Nucleus accumbens (tissue), 56 donors: ENCODE results near the gene MACO1.
"Not testable (repeated sequence)": the region's sequence is repeated elsewhere in the genome, so short reads cannot be mapped to it uniquely, and the experiment has no call there.

Experiments used
- DNase-seq, 56 donors: peaks; one replicate each; lab custom pipeline; 2025; lab: John Stamatoyannopoulos, UW

Gene MACO1

DNA sequence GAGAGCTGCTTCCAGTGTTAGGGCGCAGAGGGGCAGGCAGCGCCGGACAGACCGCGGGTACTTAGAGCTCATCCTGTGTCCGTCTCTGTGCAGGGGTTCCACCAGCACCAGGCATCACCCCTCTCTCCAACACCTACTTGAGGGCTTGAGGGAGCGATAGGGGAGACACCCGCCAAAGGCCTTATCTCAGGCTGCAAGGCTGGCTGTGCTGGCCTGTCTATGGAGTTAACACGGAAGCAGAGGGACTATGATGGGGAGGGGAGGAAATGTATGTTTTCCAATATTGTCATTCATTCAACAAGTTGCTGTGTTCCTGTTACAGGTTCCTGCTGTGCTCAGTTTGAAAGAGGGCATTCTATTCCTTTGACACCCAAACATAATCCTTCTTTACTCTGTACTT lies 10.0 kb upstream of the MACO1 start, which contains the start of gene RHCE:
Gene RHCE, minus strand, starts transcription at position 111 of the 400 bp plus-strand sequence. Its CDS starts 39 bp downstream, at position 72.
- DNase-seq = not testable (repeated sequence)

DNA sequence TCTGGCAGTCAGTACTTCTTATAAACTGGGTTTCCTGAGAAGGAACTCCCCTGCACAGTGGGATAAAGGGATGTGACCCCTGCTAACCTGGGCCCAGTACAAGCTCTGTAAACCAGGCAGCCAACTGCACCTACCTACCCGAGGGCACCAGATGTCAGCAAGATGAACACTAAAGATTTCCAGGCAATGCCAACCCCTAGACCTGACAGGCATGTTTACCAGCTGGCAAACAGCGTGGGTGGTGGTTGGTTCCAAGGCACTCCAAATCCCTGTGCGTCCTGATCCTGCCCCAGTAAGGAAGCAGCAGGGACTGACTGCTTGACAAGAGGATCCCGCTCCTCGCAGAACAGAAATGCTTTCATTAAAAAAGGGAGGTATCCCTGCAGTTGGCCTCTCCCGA lies 7.5 kb upstream of the MACO1 start:
- DNase-seq = not testable (repeated sequence)

DNA sequence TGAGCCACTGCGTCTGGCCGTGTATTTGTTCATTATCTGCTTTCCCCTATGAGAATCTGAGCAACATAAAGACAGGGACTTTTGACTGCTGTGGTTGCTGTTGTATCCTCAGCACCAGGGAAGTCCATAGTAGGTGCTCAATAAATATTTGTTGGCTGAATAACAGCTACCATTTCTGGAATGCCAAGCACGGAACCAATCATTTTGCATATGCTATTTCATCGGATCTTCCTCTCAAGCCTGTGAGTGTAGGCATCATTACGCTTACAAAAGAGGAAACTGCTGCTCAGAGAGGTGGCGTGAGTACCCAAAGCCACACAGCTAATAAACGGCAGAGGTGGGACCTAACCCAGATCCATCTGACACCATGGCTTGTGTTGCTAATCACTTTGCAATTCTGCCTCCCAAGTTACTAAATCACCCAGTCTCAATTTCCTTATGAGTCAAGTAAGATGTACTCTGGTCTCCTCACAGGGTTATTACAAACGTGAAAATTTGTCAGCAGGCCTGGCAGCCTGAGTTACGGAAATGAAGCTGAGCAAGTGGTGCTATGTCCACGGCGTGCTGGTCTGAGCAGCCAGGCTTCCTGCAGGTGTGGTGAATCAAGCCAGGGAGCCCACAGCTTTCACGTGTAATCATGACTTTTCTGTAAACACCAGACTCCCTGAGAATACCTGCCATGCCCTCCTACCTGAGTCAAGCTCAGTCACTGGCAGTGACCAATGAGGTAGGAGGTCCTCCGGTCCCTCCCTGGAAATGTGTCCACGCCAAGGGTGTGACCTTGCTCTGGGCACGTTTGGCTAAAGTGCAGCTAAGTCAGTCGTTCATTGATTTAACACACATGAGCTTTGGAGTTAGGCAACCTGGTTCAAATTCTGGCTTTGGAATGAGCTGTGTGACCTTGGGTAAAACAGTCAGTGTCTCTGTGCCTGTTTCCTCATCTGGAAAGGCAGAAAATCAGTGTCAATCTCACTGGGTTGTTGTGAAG lies 5.3 kb upstream of the MACO1 start:
- no peak for DNase-seq

DNA sequence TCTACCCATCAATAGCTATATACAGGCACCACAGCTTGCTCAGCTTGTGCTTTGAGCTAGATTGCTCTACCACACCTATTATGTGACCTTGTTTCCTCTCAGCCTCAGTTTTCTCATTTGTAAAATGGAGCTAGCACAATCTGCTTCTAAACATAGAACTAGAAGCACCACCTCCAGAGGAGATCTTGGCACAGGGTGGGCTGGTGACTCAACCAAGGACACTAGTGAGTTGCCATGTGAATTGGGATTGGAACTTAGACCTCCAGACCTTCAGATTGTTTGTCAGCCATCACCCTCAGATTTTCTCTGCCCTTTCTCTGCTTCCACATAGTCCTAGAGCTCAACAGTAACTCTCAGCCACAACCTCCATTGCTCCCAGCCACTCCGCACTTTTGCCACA lies 3.0 kb upstream of the MACO1 start:
- no peak for DNase-seq

DNA sequence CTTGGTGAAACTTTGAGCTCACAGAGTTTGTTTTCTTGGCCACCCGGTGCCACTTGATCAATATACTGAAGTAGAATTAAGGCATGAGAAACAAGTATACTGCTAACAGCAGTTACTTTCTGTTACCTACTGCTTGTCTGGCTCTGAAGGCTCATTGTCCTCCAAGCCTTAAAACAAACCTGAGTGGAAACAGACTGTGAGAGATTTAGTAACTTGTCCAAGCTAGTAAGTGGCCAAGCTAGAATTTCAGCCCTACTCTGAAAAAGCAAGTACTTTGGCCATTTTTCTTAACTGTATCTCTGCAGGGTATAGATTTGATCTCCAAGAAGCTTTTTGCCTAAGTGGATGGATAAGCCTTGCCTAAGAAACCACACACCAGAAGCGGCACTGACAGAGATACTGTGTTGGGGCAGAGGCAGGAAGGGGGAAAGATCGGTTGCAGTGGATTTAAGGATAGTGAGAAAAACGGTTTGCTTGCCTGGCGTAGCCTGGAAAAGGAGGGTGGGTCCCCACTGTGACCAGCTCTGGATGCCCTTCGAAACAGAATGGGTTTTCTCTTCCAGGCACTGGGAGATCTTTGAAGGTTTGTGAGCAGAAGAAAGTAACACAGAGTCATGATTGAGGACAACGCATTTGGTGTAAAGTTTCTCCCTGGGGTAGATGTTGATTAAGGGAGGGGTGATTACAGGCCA lies 2.1 kb upstream of the MACO1 start:
- DNase-seq = no peak

DNA sequence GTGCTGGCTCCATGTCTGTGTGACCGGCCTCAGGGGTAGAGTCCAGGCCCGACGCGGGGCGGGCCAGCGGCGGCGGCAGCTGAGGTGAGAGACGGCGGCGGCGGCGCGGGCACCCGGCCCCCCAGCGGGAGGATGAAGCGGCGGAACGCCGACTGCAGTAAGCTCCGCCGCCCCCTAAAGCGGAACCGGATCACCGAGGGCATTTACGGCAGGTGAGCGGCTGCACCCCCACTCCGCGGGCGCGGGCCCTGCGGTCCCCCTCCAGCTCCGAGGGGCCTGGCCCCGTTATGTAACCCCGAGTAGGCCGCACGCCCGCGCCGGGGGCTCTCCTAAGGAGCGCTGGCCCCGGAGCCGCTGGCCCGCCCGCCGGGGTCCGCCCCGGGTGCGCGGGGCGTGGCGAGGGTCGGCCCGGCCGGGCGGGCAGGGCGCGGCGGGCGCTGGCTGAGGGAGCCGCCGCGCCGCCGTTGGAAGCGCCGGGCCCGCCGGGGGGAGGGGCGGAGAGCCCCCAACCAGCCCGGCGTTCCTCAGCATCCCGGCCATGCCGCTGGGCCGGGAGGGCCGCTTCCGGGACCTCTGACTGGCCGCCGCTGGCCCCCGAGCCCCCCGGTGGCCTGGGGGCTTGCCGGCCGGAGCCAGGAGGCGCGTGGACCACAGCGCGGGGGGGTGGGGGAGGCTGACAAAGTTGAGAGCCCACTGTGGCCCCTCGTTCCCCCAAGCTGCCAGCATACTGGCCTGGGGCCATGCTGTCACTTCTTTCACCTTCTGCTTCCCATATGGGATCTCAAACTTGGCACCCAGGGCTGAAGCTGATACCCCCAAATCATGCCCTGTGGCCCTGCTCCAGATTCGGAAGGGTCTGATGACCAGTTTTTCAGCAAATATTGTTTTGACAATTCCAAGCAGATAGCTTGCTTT lies 527 bp downstream of the MACO1 start:
- peak in 17 of 56 donors; percentile 1 to 76 (median 31) for DNase-seq

DNA sequence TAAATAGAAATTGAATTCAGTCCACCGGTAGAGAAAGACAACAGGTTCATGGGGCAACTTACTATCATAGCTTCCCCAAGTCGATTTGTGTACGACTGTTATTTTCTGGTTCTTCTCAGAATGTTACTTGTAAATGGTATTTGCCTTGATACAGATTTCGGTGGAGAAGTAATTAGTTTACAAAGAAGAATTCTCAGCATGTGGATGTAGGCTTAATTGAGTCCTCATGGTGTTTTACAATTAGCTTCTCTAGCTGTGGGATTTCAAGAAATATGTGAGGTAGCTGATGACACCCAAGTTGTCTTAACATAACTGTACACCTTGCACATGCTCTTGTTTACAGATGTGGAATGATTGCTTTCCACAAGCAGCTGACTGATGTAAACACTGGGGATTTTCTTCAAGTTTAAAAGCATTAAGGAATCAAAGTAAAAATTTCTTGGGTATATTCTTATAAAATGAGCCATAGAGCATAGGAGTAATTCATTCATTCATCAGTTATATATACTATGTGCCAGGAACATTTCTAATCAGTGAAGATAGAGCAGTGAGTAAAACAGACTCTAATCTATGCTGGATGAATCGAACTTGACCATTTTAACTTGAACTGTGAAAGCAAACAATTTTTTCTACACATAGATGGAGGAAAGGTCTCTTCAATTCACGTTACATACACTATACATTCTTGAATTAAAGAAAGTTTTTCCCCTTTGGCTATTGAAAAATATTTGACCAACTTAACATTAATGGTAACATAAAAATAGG lies 1.4 kb downstream of the MACO1 start:
- no peak for DNase-seq

DNA sequence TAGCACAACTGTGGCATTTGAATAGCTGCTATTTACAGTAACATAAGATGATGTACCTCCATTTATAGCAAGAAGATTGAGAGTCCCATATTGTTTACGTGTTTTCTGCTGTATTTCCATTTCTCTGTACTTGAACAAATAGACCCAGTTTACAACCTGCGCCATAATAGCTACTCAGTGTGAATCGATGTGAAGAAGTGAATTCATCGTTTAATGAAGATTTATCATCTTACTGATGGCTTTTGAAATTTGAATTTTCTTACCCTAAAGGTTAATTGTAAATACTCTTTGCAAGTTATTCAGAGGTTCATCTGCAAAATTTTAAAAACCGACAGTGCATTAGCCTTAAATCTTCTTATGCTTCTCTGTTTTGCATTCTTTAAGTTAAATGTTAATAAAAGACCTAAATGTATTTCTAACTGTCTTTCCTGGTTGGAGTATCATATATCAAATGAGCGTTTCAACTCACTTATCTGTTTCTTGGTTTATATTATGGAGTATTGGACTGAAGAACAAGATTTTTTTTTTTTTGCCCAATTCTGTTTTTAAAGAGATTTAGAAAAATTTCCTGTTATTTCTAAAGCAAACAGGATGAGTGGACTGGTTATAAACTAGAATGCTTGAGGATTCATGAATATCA lies 2.2 kb downstream of the MACO1 start:
- no peak for DNase-seq

DNA sequence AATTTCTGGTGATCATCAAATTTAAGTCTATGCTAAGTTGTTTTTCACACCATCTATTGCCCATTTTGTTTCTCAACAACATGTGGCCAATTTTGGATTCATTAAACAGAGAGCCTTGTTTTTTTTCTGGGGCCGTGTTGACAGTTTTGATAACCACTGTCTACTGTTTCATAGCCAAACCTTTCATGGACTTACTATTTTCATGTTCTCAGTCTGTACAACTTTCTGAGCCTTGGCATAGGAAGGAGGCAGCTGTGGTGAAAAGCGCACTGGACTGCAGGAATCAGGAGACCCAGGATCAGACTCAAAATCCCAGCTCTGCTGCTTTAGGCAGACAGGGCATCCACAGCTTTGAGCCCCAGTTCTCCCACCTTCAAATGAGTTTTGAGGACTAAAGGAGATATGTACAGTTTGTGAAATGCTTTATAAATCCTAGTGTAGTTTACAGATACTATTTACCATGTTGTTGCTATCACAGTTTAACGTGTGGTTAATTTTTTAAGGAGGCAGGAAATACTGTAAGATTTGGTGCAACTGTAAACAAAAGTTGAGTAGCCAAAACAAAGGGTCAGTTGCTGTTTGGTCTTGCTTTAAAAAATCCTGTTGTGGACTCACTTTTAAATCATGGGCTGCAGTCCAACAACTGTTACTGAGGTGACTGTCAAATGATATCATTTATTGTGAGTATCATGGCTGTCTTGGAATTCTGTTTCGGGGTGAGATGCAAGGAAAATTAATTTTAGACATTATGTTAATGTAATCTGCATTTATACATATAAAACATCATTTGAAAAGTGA lies 2.9 kb downstream of the MACO1 start:
- peak in 16 of 56 donors; percentile 3 to 26 (median 8) for DNase-seq

DNA sequence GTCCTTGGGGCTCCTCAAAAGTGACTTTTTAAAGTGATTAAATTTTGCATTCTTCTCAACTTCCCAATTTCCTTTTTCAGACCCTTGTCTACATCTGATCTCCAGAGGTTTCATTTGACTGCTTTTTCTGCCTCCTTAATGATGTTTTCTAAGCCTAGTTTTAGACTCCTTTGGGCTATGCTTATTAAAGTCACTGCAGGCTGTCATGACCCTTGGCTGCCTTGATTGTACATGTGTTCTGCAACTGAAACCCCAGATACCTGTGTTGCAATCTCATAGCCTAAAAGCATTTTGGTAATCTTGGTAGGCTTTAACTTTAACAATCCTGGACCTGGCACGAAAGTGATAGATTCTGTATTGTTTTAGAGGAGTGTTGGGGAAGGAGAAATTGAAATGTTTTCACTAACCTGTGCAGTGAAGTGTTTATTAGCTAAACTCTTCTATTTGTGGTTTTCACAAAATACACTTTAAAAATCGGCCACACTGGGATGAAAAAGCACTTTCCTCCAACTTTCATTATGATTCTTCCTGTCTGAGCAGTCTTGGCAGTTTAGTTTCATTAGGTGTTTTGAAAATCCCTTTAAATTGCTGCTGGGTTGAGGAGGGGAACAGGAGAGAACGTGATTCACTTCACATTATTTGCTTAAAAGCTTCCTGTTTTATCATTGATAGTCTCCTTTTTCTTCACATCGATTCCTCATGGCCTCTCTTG lies 4.9 kb downstream of the MACO1 start:
- no peak for DNase-seq

DNA sequence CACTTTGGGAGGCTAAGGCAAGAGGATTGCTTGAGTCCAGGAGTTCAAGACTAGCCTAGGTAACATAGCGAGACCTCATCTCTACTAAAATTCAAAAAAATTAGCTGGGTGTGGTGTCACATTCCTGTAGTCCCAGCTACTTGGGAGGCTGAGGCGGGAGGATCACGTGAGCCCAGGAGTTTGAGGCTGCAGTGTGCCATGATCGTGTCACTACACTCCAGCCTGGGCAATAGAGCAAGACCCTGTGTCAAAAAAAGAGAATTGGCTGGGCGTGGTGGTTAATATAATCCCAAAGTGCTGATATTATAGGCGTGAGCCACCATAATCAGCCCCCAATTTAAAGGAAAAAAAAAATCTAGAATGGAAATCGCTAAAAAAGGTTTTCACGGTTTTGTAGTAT lies 7.0 kb downstream of the MACO1 start:
- DNase-seq = no peak

DNA sequence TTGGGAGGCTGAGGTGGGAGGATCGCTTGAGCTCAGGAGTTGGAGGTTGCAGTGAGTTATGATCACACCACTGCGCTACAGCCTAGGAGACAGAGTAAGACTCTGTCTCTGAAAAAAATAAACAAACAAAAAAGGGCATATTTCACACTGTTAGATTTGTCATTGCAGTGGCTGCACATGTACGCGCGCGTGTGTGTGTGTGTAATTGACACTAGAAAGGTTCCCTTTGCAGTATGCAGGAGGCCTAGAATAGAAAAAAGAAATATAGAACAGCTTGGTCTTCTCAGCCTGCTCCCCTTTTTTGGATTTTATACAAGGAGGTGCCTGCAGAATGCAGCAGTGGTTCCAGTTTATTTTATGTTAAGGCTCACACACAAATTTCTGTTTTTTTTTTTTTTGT lies 8.6 kb downstream of the MACO1 start:
- DNase-seq = no peak

DNA sequence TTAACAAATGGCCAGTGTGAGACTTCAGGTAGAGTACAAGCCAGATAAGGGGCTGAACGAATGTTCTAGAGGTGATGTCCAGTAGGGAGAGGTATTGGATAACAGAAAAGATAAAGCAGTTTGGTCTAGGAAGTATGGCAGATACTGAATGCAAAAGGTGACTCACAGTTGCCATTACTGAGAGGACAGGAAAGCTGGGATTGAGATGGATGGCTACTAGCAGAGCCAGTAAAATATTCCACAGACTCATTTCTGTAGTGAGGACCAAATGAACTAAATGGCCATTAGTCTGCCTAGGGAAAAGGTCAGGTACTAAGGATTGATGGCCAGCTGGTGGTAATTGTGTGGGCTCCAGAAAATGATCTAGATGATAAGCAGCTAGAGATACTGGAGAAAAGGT lies 11.5 kb downstream of the MACO1 start:
- no peak for DNase-seq

DNA sequence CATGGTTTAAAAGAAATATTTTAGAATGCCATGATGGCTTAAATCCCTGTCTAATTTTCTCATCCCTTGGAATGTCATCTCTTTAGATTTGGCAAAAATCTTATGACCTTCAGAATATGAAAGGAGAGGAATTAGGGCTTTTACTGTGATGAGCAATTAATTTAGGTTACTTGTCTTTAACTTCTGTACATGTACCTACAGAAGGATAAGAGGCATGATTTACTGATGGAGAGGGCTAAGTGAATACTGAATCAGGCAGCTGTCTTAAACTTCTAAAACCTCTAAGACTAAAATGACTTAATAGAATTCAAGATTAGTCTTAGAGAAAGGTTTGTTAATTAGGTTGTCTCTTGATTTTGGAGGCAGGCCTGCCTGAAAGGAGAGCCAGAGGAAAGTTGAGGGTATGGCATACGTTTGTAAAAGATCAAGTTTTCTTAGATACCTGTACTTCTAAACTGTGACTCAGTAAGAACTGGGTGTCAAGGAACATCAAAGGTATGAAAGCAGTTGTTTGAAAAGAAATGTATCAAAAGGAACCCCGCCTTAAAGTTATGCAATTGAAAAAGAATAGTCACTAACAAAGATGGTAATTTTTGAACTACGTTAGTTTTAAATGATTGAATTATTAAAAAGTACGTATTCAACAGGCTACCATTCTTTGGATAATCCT lies 12.5 kb downstream of the MACO1 start:
- DNase-seq = no peak

DNA sequence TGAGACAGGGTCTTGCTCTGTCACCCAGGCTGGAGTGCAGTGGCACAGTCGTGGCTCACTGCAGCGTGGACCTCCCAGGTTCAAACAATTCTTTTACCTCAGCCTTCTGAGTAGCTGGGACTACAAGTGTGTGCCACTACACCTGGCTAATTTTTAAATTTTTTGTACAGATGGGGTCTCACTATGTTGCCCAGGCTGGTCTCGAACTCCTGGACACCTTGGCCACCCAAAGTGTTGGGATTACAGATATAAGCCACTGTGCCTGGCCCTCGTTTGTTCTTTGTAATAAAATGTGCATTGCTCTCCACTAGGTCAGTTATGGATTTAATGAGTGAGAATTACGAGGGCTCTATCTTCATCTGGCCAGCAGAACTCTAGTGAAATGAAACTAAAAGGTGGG lies 13.9 kb downstream of the MACO1 start:
- DNase-seq = not testable (repeated sequence)

DNA sequence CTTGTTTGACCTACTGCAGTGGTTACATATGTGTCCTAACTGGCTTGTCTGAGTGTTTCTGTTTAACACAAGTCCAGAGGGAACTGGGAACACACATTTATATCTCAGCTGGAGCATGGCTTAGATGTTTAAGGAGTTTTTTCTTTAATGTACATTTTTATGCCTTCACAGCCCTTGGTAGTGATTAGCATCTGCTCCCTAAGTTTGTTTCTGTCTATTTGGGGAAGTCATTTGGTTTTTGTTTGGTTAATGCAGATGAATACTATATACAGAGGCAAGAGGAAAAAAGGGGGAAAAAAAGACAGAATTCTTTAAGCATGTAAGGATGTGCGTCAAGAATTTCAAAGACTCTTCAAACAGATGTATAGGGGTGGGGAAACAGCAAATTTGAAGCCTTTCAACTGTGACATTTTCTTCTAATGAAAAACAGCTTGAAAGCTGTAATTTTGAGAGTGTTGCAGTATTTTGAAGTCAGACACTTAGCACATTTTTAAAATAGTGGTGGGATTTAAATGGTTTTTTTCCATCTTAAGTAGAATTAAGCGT lies 15.4 kb downstream of the MACO1 start:
- no peak for DNase-seq

DNA sequence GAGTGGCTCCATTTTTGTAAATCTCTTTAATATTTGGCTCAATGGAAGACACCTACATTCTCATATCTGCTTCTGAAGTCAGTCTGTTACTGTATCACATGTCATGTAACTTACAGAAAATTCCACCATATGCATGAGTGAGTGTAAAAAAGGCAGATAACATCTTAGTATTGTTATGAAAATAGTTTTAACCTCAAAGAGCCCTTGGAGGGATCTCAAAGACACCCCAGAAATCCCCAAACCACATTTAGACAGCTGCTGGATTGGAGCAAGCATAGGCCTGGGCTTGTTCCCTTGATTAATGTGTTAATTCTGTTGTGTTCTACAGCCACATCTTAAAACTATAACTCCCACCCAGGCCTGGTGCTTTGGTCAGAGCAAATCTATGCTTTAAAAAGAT lies 16.9 kb downstream of the MACO1 start:
- DNase-seq = no peak
